Measurements from ENCODE around the gene ATP7B.
A peak's percentile ranks its signal among the peaks of the same experiment; 100 is the strongest.

Gene ATP7B

GRCh38 chr13:52025475-52026245, 14.4 kb upstream of the ATP7B start:
- H3K4me1 ChIP-seq (ENCODE audit: insufficient read depth, low read length): no peaks in the 10 kb centered on the region
- H3K4me3 ChIP-seq (ENCODE audit: low read length): no peak overlapping the region
- H2AFZ ChIP-seq (ENCODE audit: low read depth, low read length): no peak overlapping the region
- H3K27me3 ChIP-seq (ENCODE audit: insufficient read depth, low read length): no peaks in the 10 kb centered on the region
- peaks cover 12% of the 10 kb centered on the region for H3K9me3 ChIP-seq (ENCODE audit: low read length)
- H3K36me3 ChIP-seq (ENCODE audit: insufficient read depth, low read length): peaks cover 60% of the 10 kb centered on the region

GRCh38 chr13:52024481-52024880, 13.2 kb upstream of the ATP7B start, which contains the start of gene UTP14C:
TSS of gene UTP14C (plus strand) at chr13:52024691. CDS start at chr13:52028805, 4,114 bp downstream.
- no peak within 1 kb of the TSS for H2AFZ ChIP-seq (ENCODE audit: low read depth, low read length)
- no peaks in the 10 kb centered on the region for H3K4me1 ChIP-seq (ENCODE audit: insufficient read depth, low read length)
- peaks cover 71% of the 10 kb centered on the region for H3K36me3 ChIP-seq (ENCODE audit: insufficient read depth, low read length)
- H3K4me3 ChIP-seq (ENCODE audit: low read length): no peak within 1 kb of the TSS
- peaks cover 12% of the 10 kb centered on the region for H3K9me3 ChIP-seq (ENCODE audit: low read length)
- no peaks in the 10 kb centered on the region for H3K27me3 ChIP-seq (ENCODE audit: insufficient read depth, low read length)

- Histone ChIP-seq H3K4me1 (ENCODE audit: insufficient read depth, low read length) (no peaks in the 10 kb centered on the region), H3K27me3 (ENCODE audit: insufficient read depth, low read length) (no peaks in the 10 kb centered on the region), H2AFZ (ENCODE audit: low read depth, low read length) (no peak overlapping the region), H3K9me3 (ENCODE audit: low read length) (peaks cover 2% of the 10 kb centered on the region), H3K4me3 (ENCODE audit: low read length) (no peak overlapping the region), H3K36me3 (ENCODE audit: insufficient read depth, low read length) (peaks cover 75% of the 10 kb centered on the region)
These were observed 11.1 kb upstream of the ATP7B start for GRCh38 chr13:52022356-52022755.

GRCh38 chr13:52020191-52020590, 8.9 kb upstream of the ATP7B start:
- H3K36me3 ChIP-seq (ENCODE audit: insufficient read depth, low read length): peaks cover 57% of the 10 kb centered on the region
- H3K4me3 ChIP-seq (ENCODE audit: low read length): no peak overlapping the region
- H2AFZ ChIP-seq (ENCODE audit: low read depth, low read length): no peak overlapping the region
- H3K4me1 ChIP-seq (ENCODE audit: insufficient read depth, low read length): no peaks in the 10 kb centered on the region
- H3K27me3 ChIP-seq (ENCODE audit: insufficient read depth, low read length): no peaks in the 10 kb centered on the region
- H3K9me3 ChIP-seq (ENCODE audit: low read length): peaks cover 4% of the 10 kb centered on the region

GRCh38 chr13:52016296-52016695, 5.0 kb upstream of the ATP7B start:
- Histone ChIP-seq H3K27me3 (ENCODE audit: insufficient read depth, low read length) (no peaks in the 10 kb centered on the region), H3K4me1 (ENCODE audit: insufficient read depth, low read length) (peaks cover 11% of the 10 kb centered on the region), H2AFZ (ENCODE audit: low read depth, low read length) (no peak overlapping the region), H3K36me3 (ENCODE audit: insufficient read depth, low read length) (peaks cover 32% of the 10 kb centered on the region), H3K9me3 (ENCODE audit: low read length) (peaks cover 4% of the 10 kb centered on the region), H3K4me3 (ENCODE audit: low read length) (no peak overlapping the region)

GRCh38 chr13:52012512-52012836, 1.2 kb upstream of the ATP7B start:
- peaks cover 2% of the 10 kb centered on the region for H3K27me3 ChIP-seq (ENCODE audit: insufficient read depth, low read length)
- H2AFZ ChIP-seq (ENCODE audit: low read depth, low read length): peak overlapping the region; percentile 59

GRCh38 chr13:52011632-52012511, 622 bp upstream of the ATP7B start, which contains the start of gene ALG11:
TSS of gene ALG11 (plus strand) at chr13:52012398. CDS start at chr13:52012419, 21 bp downstream.
- H3K36me3 ChIP-seq (ENCODE audit: insufficient read depth, low read length): no peaks in the 10 kb centered on the region
- peaks cover 2% of the 10 kb centered on the region for H3K27me3 ChIP-seq (ENCODE audit: insufficient read depth, low read length)
- peak within 1 kb of the TSS; percentile 94 for H3K4me3 ChIP-seq (ENCODE audit: low read length)
- peaks cover 4% of the 10 kb centered on the region for H3K9me3 ChIP-seq (ENCODE audit: low read length)
- peak within 1 kb of the TSS; percentile 93 for H2AFZ ChIP-seq (ENCODE audit: low read depth, low read length)
- peaks cover 18% of the 10 kb centered on the region for H3K4me1 ChIP-seq (ENCODE audit: insufficient read depth, low read length)

More at GRCh38 chr13:52012512-52012836, 1.2 kb upstream of the ATP7B start:
- peak overlapping the region; percentile 94 for H3K4me3 ChIP-seq (ENCODE audit: low read length)
- peaks cover 18% of the 10 kb centered on the region for H3K4me1 ChIP-seq (ENCODE audit: insufficient read depth, low read length)
- peaks cover 2% of the 10 kb centered on the region for H3K36me3 ChIP-seq (ENCODE audit: insufficient read depth, low read length)
- peaks cover 4% of the 10 kb centered on the region for H3K9me3 ChIP-seq (ENCODE audit: low read length)

- H3K36me3 ChIP-seq (ENCODE audit: insufficient read depth, low read length): no peaks in the 10 kb centered on the region
- H3K4me1 ChIP-seq (ENCODE audit: insufficient read depth, low read length): peaks cover 18% of the 10 kb centered on the region
- H3K4me3 ChIP-seq (ENCODE audit: low read length): no peak overlapping the region
- H3K27me3 ChIP-seq (ENCODE audit: insufficient read depth, low read length): peaks cover 2% of the 10 kb centered on the region
- H3K9me3 ChIP-seq (ENCODE audit: low read length): no peaks in the 10 kb centered on the region
- H2AFZ ChIP-seq (ENCODE audit: low read depth, low read length): no peak overlapping the region
These were observed 1.3 kb downstream of the ATP7B start for GRCh38 chr13:52009946-52010345.

- Histone ChIP-seq H2AFZ (ENCODE audit: low read depth, low read length) (no peak overlapping the region), H3K36me3 (ENCODE audit: insufficient read depth, low read length) (no peaks in the 10 kb centered on the region), H3K9me3 (ENCODE audit: low read length) (no peaks in the 10 kb centered on the region), H3K27me3 (ENCODE audit: insufficient read depth, low read length) (peaks cover 2% of the 10 kb centered on the region), H3K4me3 (ENCODE audit: low read length) (no peak overlapping the region), H3K4me1 (ENCODE audit: insufficient read depth, low read length) (peaks cover 7% of the 10 kb centered on the region)
These were observed 4.6 kb downstream of the ATP7B start for GRCh38 chr13:52006523-52007245.

- H3K27me3 ChIP-seq (ENCODE audit: insufficient read depth, low read length): peaks cover 2% of the 10 kb centered on the region
- H3K9me3 ChIP-seq (ENCODE audit: low read length): no peaks in the 10 kb centered on the region
- peaks cover 6% of the 10 kb centered on the region for H3K4me1 ChIP-seq (ENCODE audit: insufficient read depth, low read length)
- no peaks in the 10 kb centered on the region for H3K36me3 ChIP-seq (ENCODE audit: insufficient read depth, low read length)
- no peak overlapping the region for H3K4me3 ChIP-seq (ENCODE audit: low read length)
- no peak overlapping the region for H2AFZ ChIP-seq (ENCODE audit: low read depth, low read length)
These were observed 5.3 kb downstream of the ATP7B start for GRCh38 chr13:52005841-52006522.

- Histone ChIP-seq H3K4me1 (ENCODE audit: insufficient read depth, low read length) (no peaks in the 10 kb centered on the region), H2AFZ (ENCODE audit: low read depth, low read length) (no peak overlapping the region), H3K27me3 (ENCODE audit: insufficient read depth, low read length) (peaks cover 2% of the 10 kb centered on the region), H3K4me3 (ENCODE audit: low read length) (no peak overlapping the region), H3K36me3 (ENCODE audit: insufficient read depth, low read length) (no peaks in the 10 kb centered on the region), H3K9me3 (ENCODE audit: low read length) (no peaks in the 10 kb centered on the region)
These were observed 6.6 kb downstream of the ATP7B start for GRCh38 chr13:52004511-52005170.

GRCh38 chr13:52003541-52003940, 7.7 kb downstream of the ATP7B start:
- Histone ChIP-seq H3K27me3 (ENCODE audit: insufficient read depth, low read length) (peaks cover 2% of the 10 kb centered on the region), H2AFZ (ENCODE audit: low read depth, low read length) (no peak overlapping the region), H3K4me3 (ENCODE audit: low read length) (no peak overlapping the region), H3K36me3 (ENCODE audit: insufficient read depth, low read length) (no peaks in the 10 kb centered on the region), H3K4me1 (ENCODE audit: insufficient read depth, low read length) (no peaks in the 10 kb centered on the region), H3K9me3 (ENCODE audit: low read length) (no peaks in the 10 kb centered on the region)
